ENCODE results near the gene NPHP4.

GRCh38 chr1:5967351-5968160 lies 24.7 kb downstream of the NPHP4 start:
- TF ChIP-seq CTCF (IDR thresholded peaks at IDR 0.05; ENCODE audit: low read depth, low read length, poor library complexity, severe bottlenecking): no peak
- no peak for TF ChIP-seq EZH2phosphoT487 (IDR thresholded peaks at IDR 0.05; ENCODE audit: borderline replicate concordance, low read length)
